Activated CD8-positive, alpha-beta T cell treated with anti-CD3 and anti-CD28 coated beads, Interleukin-2, amount 10 ng/mL, durations not matched to agents 7 days and 5 days (primary cell): Measurements from ENCODE around the gene PDIA2. TPM values are rescaled to one million over a fixed set of nuclear protein-coding genes. Genes with fewer than 3 reads are reported as not detected.

Experiments
- ATAC-seq: fragments of 150-1000 bp; cut with Tn5 transposase; one replicate; pipeline ENCODE4 v1.10.0; 2021; ENCODE audit warnings: moderate library complexity
- CTCF ChIA-PET: fragments of 350-600 bp; sonication (Branson Sonifier 250); formaldehyde crosslinking; loops from one replicate; lab custom pipeline; 2021; ENCODE audit warnings: antibody characterized with exemption; lab: Charles Lee
- POLR2A ChIA-PET: fragments of 350-600 bp; sonication (Branson Sonifier 250); formaldehyde crosslinking; loops from one replicate; lab custom pipeline; 2021; ENCODE audit warnings: antibody characterized with exemption; lab: Charles Lee
- DNase-seq: peaks from one replicate; pipeline ENCODE4 v3.0.0-alpha.2; 2020
- H3K27ac Mint-ChIP-seq: one replicate; pipeline ENCODE4 v1.8.0; 2021; ENCODE audit warnings: mild to moderate bottlenecking, mixed read lengths
- H3K27me3 Mint-ChIP-seq: one replicate; pipeline ENCODE4 v1.8.0; 2021; ENCODE audit warnings: low read depth, mixed read lengths
- H3K36me3 Mint-ChIP-seq: one replicate; pipeline ENCODE4 v1.8.0; 2021; ENCODE audit warnings: low read depth, mixed read lengths
- H3K4me1 Mint-ChIP-seq: one replicate; pipeline ENCODE4 v1.8.0; 2021; ENCODE audit warnings: low read depth, mixed read lengths
- H3K4me3 Mint-ChIP-seq: one replicate; pipeline ENCODE4 v1.8.0; 2021; ENCODE audit warnings: mild to moderate bottlenecking, mixed read lengths
- H3K9me3 Mint-ChIP-seq: one replicate; pipeline ENCODE4 v1.8.0; 2022; ENCODE audit warnings: mixed read lengths; ENCODE audit not compliant: insufficient read depth
- total RNA-seq, 2 experiments: library from RNA; stranded (reverse); gene quantifications; one replicate each; pipeline ENCODE4 v1.2.3, GENCODE V29; 2021

The PDIA2 gene
- total RNA-seq, 2 experiments from 2014 or later: not detected

DNA sequence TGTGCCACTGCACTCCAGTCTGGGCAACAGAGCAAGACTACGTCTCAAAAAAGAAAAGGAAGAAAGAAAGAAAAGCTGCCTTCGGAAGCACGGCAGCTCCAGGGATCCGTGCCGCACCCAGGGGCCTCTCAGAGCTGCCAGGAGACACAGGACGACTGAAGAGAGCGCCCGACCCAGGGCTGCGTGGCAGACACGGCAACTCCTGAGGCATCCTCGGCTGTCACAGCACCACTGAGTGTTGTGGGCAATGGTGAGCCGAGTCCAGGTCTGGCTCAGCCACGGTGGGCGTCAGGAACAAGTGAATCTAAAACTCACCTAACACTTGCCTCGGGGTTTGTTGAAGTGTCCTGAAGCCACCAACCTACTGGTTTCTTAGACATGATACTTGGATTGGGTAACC is 28.8 kb downstream of the PDIA2 start:
- no peaks in the 10 kb centered on the region for H3K27me3 Mint-ChIP-seq
- peaks cover 11% of the 10 kb centered on the region for H3K36me3 Mint-ChIP-seq
- no peaks in the 10 kb centered on the region for H3K9me3 Mint-ChIP-seq
- no peak overlapping the region for H3K27ac Mint-ChIP-seq
- no peak for DNase-seq
- ATAC-seq: no peak
- CTCF ChIA-PET: no interaction called here
- H3K4me3 Mint-ChIP-seq: no peak overlapping the region
- H3K4me1 Mint-ChIP-seq: peaks cover 19% of the 10 kb centered on the region
- POLR2A ChIA-PET: no interaction called here

DNA sequence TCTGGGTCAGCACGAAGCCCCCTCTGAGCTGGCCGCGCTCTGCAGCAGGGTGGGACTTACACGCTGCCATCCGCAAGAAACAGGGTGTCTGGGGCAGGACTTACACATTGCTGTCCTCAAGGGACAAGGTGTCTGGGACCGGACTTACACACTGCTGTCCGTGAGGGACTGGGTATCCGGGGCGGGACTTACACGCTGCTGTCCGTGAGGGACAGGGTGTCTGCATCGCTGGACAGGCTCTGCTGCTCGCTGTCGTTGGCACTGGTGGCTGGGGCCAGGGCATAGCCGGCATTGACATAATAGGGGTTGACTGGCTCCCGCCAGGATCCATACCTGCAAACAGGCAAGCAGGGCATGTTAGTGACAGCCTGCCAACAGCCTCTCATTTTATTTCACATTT is 31.4 kb downstream of the PDIA2 start:
- peaks cover 19% of the 10 kb centered on the region for H3K4me1 Mint-ChIP-seq
- DNase-seq (no peak), ATAC-seq (no peak)
- ChIA-PET POLR2A (no interaction called here), CTCF (no interaction called here)
- H3K27me3 Mint-ChIP-seq: no peaks in the 10 kb centered on the region
- peaks cover 4% of the 10 kb centered on the region for H3K36me3 Mint-ChIP-seq
- no peak overlapping the region for H3K4me3 Mint-ChIP-seq
- no peaks in the 10 kb centered on the region for H3K9me3 Mint-ChIP-seq
- H3K27ac Mint-ChIP-seq: no peak overlapping the region

DNA sequence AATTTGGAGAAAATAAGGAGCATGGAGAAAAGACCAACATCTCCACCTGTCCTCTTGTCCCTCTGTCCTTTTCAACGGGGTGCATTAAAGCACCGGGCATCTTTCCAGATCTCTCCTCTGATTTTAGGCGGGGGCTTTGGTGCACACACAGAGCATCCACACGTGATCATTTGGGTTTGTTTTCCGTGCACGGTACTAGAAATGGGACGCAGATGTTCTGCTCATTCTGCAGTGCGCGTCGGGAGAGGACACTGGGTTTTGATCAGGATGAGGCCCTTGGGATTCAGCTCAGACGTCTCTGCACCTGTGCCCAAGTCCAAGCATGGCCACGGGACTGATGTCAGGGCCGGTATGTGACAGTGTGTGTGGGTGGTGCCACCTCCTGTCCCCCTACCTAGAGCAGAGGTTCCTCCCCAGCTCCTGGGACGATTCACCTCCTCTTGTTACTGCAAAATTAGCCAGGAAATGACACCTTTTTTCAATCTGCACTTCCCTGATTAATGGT is 31.9 kb downstream of the PDIA2 start:
- POLR2A ChIA-PET: no interaction called here
- CTCF ChIA-PET: no interaction called here
- DNase-seq (no peak), ATAC-seq (no peak)
- Mint-ChIP-seq H3K9me3 (no peaks in the 10 kb centered on the region), H3K27ac (no peak overlapping the region), H3K4me1 (peaks cover 18% of the 10 kb centered on the region), H3K27me3 (no peaks in the 10 kb centered on the region), H3K36me3 (peaks cover 6% of the 10 kb centered on the region), H3K4me3 (no peak overlapping the region)

DNA sequence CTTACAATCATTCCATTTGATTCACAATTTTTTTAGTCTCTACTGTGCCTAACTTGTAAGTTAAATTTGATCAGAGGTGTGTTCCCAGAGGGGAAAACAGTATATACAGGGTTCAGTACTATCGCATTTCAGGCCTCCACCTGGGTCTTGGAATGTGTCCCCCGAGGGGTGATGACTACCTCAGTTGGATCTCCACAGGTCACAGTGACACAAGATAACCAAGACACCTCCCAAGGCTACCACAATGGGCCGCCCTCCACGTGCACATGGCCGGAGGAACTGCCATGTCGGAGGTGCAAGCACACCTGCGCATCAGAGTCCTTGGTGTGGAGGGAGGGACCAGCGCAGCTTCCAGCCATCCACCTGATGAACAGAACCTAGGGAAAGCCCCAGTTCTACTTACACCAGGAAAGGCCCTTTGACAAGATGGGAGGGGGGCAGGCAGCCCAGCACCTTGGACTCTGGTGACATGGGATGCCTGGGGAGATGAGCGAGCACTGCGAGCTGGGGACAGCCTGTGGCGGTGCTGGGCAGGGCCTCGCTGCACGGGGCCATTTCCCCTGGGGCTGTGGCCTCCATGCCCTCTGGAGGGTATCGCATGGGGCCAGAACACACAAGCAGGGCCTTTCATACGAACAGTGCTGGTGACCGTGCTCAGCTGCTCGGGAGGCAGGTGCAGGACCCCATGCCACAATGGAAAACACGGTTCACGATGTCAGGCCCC is 33.9 kb downstream of the PDIA2 start:
- DNase-seq (no peak), ATAC-seq (no peak)
- H3K4me3 Mint-ChIP-seq: no peak overlapping the region

DNA sequence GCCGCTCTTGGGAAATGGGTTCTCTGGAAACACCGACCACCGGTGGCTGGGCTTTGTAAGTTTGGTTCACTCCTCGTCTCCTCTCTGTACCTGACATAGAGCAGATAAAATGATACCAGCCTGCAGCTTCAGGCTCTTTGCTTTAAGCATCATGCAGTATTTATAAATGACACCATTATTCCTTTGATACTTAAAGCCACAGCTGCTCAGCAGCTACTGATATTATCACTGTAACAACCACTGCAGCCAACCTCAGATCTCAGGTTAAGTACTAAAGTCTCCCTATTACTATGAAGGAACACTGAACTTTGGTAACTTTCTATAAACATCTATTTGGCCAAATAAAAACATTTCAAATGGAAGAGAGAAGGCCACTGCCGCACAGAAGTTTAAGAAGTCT is 34.6 kb downstream of the PDIA2 start:
- ChIA-PET CTCF (no interaction called here), POLR2A (no interaction called here)
- Mint-ChIP-seq H3K27ac (no peak overlapping the region), H3K4me3 (no peak overlapping the region), H3K36me3 (peaks cover 7% of the 10 kb centered on the region), H3K27me3 (no peaks in the 10 kb centered on the region), H3K4me1 (peaks cover 21% of the 10 kb centered on the region), H3K9me3 (no peaks in the 10 kb centered on the region)
- DNase-seq: no peak
- ATAC-seq: no peak

More for the DNA sequence above, 33.9 kb downstream of the PDIA2 start:
- ChIA-PET CTCF (no interaction called here), POLR2A (no interaction called here)
- Mint-ChIP-seq H3K4me1 (peaks cover 21% of the 10 kb centered on the region), H3K27ac (no peak overlapping the region), H3K27me3 (no peaks in the 10 kb centered on the region), H3K36me3 (peaks cover 7% of the 10 kb centered on the region), H3K9me3 (no peaks in the 10 kb centered on the region)

DNA sequence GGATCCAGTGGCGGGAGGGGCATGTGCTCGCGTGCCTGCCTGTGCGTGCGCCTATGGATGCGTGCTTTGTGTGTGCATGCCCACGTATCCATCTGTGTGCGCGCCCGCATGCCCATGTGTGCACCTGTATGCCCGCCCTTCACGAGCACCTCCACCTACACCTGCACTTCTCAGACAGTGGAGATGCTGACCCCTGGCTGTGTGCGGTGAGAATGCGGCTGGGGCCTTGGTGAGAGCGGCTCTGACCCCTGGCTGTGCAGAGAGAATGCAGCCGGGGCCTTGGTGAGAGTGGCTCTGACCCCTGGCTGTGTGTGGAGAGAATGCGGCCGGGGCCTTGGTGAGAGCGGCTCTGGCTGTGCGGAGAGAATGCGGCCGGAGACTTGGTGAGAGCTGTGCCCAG is 35.7 kb downstream of the PDIA2 start:
- H3K4me3 Mint-ChIP-seq: no peak overlapping the region
- H3K27me3 Mint-ChIP-seq: no peaks in the 10 kb centered on the region
- H3K4me1 Mint-ChIP-seq: peaks cover 23% of the 10 kb centered on the region
- H3K27ac Mint-ChIP-seq: no peak overlapping the region
- ChIA-PET POLR2A (interaction anchor here (0.7 kb wide), 1 partner anchor 653 kb away, joined by 4 read pairs; no protein-coding TSS in a partner anchor), CTCF (interaction anchor here (1.5 kb wide), 1 partner anchor 9 kb away, joined by 5 read pairs; no protein-coding TSS in a partner anchor)
- no peaks in the 10 kb centered on the region for H3K9me3 Mint-ChIP-seq
- ATAC-seq: no peak
- peaks cover 7% of the 10 kb centered on the region for H3K36me3 Mint-ChIP-seq
- DNase-seq: no peak

DNA sequence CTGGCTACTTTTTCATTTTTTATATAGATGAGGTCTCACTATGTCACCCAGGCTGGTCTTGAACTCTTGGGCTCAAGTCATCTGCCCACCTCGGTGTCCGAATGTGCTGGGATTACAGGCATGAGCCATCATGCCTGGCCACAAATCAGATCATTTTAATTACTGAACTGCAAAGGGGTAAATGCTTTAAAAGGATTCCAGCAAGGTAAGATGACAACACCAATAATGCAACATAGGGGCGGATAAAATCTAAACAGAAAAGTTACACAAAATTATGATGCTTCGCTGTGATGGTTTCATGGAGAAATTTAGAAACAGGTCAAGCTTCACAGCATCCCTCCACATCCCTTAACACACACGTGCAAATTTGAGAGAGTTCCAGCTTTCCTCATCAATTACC is 37.2 kb downstream of the PDIA2 start:
- H3K9me3 Mint-ChIP-seq: no peaks in the 10 kb centered on the region
- H3K4me3 Mint-ChIP-seq: no peak overlapping the region
- H3K27ac Mint-ChIP-seq: no peak overlapping the region
- POLR2A ChIA-PET: no interaction called here
- peaks cover 36% of the 10 kb centered on the region for H3K4me1 Mint-ChIP-seq
- ATAC-seq: no peak
- CTCF ChIA-PET: no interaction called here
- no peak for DNase-seq
- peaks cover 8% of the 10 kb centered on the region for H3K36me3 Mint-ChIP-seq
- H3K27me3 Mint-ChIP-seq: no peaks in the 10 kb centered on the region

DNA sequence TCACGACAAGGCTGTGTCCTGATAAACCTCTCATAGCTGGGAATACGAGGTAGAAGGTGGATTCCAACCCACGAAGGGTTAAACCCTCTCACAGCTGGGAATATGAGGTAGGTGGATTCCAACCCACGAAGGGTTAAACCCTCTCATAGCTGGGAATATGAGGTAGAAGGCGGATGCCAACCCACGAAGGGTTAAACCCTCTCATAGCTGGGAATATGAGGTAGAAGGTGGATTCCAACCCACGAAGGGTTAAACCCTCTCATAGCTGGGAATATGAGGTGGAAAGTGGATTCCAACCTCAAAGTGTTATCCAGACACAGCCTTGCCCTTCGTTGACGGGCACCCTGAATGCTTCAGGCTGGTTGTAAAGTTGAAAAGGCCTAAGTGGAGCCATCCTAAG is 38.6 kb downstream of the PDIA2 start:
- H3K27me3 Mint-ChIP-seq: no peaks in the 10 kb centered on the region
- H3K36me3 Mint-ChIP-seq: peaks cover 13% of the 10 kb centered on the region
- no peak overlapping the region for H3K27ac Mint-ChIP-seq
- POLR2A ChIA-PET: no interaction called here
- DNase-seq (no peak), ATAC-seq (no peak)
- H3K4me3 Mint-ChIP-seq: no peak overlapping the region
- CTCF ChIA-PET: no interaction called here
- peaks cover 43% of the 10 kb centered on the region for H3K4me1 Mint-ChIP-seq
- no peaks in the 10 kb centered on the region for H3K9me3 Mint-ChIP-seq

DNA sequence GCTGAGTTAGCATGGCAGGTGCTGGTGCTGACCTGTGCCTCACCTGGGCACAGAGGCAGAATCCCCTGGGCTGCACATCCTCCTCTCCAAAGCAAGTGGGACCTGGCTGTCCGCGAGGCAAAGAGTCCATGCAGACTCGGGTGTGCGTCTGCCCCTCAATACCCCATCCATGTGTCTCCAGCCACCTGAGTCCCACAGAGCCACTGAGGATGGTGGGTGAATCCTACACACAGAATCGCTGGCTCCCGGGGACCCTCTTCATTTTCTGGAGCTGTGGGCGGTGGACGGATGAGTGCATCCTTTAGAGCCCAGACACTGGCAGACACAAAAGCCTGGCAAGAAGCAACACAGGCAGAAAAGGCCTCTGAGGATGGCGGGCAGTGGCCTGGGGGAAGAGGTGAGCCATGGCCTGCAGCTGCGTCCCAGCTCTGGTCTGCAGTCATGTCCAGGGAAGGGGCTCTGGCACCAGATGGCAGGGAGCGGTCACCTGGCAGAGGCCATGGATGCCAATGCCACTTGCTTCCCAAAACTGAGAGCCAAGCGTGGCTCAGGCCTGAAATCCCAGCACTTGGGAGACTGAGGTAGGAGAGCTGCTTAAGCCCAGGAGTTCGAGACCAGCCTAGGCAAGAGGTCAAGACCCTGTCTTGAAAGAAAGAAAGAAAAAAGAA is 39.6 kb downstream of the PDIA2 start:
- ATAC-seq (no peak), DNase-seq (no peak)
- H3K27me3 Mint-ChIP-seq: no peaks in the 10 kb centered on the region
- H3K4me1 Mint-ChIP-seq: peaks cover 49% of the 10 kb centered on the region
- ChIA-PET CTCF (no interaction called here), POLR2A (interaction anchor here (0.7 kb wide), 1 partner anchor 87 kb away, joined by 3 read pairs; no protein-coding TSS in a partner anchor)
- H3K9me3 Mint-ChIP-seq: no peaks in the 10 kb centered on the region
- no peak overlapping the region for H3K4me3 Mint-ChIP-seq
- H3K27ac Mint-ChIP-seq: no peak overlapping the region
- peaks cover 13% of the 10 kb centered on the region for H3K36me3 Mint-ChIP-seq

DNA sequence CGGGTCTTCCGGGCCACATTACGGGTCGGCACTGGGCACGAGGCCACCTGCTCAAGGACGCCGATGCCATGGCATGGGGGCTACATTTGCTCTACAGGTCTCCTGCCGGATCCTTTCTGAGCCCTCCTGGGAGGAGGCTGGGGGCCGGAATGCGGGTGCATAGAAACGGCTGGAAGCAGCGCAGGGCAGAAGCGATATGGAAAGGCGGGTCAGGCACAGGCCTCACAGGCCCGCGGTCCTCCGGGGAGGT is 41.2 kb downstream of the PDIA2 start:
- Mint-ChIP-seq H3K4me3 (no peak overlapping the region), H3K27me3 (no peaks in the 10 kb centered on the region), H3K9me3 (no peaks in the 10 kb centered on the region), H3K4me1 (peaks cover 44% of the 10 kb centered on the region), H3K36me3 (peaks cover 13% of the 10 kb centered on the region), H3K27ac (no peak overlapping the region)
- ATAC-seq (no peak), DNase-seq (no peak)
- POLR2A ChIA-PET: interaction anchor here (1.5 kb wide), 1 partner anchor 89 kb away, joined by 5 read pairs; the partner anchor contains the start of gene FAM234A
- CTCF ChIA-PET: interaction anchor here (1.5 kb wide), 1 partner anchor 89 kb away, joined by 4 read pairs; the partner anchor contains the start of gene FAM234A

DNA sequence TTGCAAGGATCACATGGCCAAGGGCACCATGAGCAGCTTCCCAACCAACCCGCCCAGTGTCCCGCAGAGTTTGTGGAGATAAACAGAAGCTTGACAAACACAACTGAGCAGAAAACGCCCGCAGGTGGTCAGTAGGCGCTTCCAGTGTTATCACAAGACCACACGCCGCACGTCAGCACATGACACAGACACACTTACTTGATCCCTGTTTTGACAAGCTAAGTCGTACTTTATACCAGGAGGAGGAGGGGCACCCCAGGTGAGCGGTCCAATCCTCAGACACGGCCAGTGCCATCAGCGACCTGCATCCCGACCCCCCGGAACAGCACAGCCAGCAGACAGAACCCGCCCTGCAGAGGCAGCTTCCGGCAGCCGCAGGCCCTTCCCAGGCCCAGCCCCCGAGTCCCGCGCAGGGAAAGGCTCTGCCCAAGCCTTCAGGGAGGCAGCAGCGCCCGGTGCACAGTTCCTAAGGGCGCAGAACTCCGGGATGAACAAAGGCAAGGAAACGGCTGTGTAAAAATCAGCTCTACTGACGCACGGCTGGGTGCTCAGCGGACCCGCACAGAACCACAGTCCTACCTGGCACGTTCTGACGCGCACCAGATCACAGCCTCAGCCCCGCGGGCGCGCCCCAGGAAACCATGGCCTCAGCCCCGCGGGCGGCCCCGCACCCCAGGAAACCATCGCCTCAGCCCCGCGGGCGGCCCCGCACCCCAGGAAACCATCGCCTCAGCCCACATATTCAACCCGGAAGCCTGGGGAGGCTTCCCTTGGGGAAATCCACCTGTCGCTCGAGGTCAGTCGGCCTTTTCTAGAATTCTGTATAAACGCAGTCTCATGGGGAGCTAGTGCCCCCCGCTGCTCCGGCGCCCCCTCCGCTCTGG is 41.7 kb downstream of the PDIA2 start:
- Mint-ChIP-seq H3K27ac (peak overlapping the region; percentile 75), H3K27me3 (no peaks in the 10 kb centered on the region), H3K9me3 (no peaks in the 10 kb centered on the region), H3K36me3 (peaks cover 12% of the 10 kb centered on the region), H3K4me1 (peaks cover 42% of the 10 kb centered on the region), H3K4me3 (peak overlapping the region; percentile 57)
- CTCF ChIA-PET: interaction anchor here (1.5 kb wide), 1 partner anchor 90 kb away, joined by 4 read pairs; the partner anchor contains the start of gene FAM234A
- POLR2A ChIA-PET: interaction anchor here (1.5 to 1.6 kb wide), 2 partner anchors 27 to 90 kb away, joined by 4 to 5 read pairs; partner anchors contain the start of genes AXIN1 and FAM234A
- DNase-seq (peak; percentile 70), ATAC-seq (peak; percentile 83)
